Vagina (tissue), 2 donors: ENCODE results near the gene ZC3HAV1.

Experiments
- CTCF ChIP-seq, 3 experiments: fragments of 450-650 bp in 2 of 3; fragments of 200-600 bp in 1 of 3; sonication (generic) in 1 of 3; IDR thresholded peaks; one replicate each; pipeline ENCODE4 v1.5.1; 2017 to 2019; ENCODE audit warnings: antibody characterized with exemption in 3 of 3, mild to moderate bottlenecking in 2 of 3, moderate library complexity in 2 of 3
- POLR2A ChIP-seq, 2 donors: fragments of 450-650 bp; IDR thresholded peaks; one replicate each; pipeline ENCODE4 v1.6.1; 2017; ENCODE audit warnings: antibody characterized with exemption in 2 of 2, mild to moderate bottlenecking in 2 of 2, moderate library complexity in 2 of 2

- TF ChIP-seq CTCF (IDR thresholded peaks at IDR 0.05), result no peak
- no peak for TF ChIP-seq POLR2A (IDR thresholded peaks at IDR 0.05)
Observed at GRCh38 chr7:139081584-139081983, 27.9 kb downstream of the ZC3HAV1 start.
